Gastrocnemius medialis (tissue), 4 donors: Measurements from ENCODE around the gene DRGX.

Source experiments
- POLR2A ChIP-seq, 2 donors: fragments of 450-650 bp; IDR thresholded peaks; one replicate each; pipeline ENCODE4 v1.6.1; 2017; ENCODE audit warnings: antibody characterized with exemption in 2 of 2, mild to moderate bottlenecking in 2 of 2, moderate library complexity in 2 of 2
- TF ChIP-seq, protein P1 (sequence below), 5 experiments: fragments of 450-650 bp in 3 of 5; fragments of 200-600 bp in 2 of 5; sonication (generic) in 2 of 5; IDR thresholded peaks in 4 of 5; conservative IDR thresholded peaks in 1 of 5; 1 replicate in 4 of 5; 2 replicates in 1 of 5; pipeline ENCODE4 v1.5.1; 2016 to 2019; ENCODE audit warnings: antibody characterized with exemption in 5 of 5, mild to moderate bottlenecking in 3 of 5, moderate library complexity in 3 of 5

DNA sequence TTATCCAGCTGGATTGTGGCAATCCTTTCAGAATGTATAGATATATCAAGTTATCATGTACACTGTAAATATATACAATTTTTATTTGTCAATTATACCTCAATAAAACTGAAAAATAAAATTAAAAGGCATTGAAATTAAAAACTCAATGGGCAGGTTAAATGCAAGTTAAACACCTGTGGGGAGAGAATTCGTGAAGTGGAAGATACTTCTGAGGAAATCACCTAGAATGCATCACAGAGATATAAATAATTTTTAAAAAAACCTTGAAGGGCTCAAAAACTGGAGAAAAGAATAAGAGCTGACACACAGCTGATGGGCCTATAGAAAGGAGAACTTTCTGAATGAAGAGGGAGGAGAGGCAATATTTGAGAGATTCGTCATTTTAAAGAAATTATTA lies 37.2 kb upstream of the DRGX start:
- TF ChIP-seq, protein P1, sequence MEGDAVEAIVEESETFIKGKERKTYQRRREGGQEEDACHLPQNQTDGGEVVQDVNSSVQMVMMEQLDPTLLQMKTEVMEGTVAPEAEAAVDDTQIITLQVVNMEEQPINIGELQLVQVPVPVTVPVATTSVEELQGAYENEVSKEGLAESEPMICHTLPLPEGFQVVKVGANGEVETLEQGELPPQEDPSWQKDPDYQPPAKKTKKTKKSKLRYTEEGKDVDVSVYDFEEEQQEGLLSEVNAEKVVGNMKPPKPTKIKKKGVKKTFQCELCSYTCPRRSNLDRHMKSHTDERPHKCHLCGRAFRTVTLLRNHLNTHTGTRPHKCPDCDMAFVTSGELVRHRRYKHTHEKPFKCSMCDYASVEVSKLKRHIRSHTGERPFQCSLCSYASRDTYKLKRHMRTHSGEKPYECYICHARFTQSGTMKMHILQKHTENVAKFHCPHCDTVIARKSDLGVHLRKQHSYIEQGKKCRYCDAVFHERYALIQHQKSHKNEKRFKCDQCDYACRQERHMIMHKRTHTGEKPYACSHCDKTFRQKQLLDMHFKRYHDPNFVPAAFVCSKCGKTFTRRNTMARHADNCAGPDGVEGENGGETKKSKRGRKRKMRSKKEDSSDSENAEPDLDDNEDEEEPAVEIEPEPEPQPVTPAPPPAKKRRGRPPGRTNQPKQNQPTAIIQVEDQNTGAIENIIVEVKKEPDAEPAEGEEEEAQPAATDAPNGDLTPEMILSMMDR (IDR thresholded peaks at IDR 0.05 in 4 of 5, conservative IDR thresholded peaks at IDR 0.05 in 1 of 5), result no peak
- TF ChIP-seq POLR2A (IDR thresholded peaks at IDR 0.05), result no peak
